ENCODE results near the gene SLC9C1.

DNA sequence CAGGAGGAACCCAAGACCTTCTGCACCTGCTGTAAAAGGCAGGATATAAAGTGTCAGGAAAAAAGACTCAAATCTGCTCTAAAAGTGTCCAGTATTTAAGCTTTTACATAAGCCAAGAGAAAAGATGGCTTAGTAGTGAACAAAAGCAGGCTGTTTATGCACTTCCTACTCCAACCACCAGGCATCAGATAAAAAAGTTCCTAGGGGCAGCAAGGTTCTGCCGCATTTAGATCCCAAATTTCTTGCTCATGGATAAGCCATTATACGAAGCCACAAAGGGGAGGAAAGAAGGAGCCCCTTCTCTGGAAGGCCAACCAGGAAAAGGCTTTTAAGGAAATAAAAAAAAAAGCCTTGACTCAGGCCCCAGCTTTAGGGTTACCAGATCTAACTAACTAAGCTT is 10.6 kb upstream of the SLC9C1 start:
- TF ChIP-seq, protein P1, sequence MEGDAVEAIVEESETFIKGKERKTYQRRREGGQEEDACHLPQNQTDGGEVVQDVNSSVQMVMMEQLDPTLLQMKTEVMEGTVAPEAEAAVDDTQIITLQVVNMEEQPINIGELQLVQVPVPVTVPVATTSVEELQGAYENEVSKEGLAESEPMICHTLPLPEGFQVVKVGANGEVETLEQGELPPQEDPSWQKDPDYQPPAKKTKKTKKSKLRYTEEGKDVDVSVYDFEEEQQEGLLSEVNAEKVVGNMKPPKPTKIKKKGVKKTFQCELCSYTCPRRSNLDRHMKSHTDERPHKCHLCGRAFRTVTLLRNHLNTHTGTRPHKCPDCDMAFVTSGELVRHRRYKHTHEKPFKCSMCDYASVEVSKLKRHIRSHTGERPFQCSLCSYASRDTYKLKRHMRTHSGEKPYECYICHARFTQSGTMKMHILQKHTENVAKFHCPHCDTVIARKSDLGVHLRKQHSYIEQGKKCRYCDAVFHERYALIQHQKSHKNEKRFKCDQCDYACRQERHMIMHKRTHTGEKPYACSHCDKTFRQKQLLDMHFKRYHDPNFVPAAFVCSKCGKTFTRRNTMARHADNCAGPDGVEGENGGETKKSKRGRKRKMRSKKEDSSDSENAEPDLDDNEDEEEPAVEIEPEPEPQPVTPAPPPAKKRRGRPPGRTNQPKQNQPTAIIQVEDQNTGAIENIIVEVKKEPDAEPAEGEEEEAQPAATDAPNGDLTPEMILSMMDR (IDR thresholded peaks at IDR 0.05) = no peak
- no peak for TF ChIP-seq POLR2A (IDR thresholded peaks at IDR 0.05)
